ENCODE results near the gene KIF24.
"Not testable (repeated sequence)": the region's sequence is repeated elsewhere in the genome, so short reads cannot be mapped to it uniquely, and the experiment has no call there.

The KIF24 gene

DNA sequence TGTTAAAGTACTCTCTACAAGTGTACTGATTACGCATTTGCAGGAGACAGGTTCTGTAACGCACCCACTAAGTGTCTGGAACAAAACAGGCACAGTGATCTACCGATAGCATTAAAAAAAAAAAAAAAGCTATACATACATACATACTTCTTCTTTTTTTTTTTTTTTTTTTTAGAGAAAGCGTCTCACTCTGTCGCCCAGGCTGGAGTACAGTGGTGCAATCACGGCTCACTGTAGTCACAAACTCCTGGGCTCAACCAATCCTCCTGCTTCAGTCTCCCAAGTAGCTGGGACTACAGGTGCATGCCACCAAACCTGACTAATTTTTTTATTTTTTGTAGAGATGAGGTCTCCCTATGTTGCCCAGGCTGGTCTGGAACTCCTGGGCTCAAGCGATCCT, 7.6 kb downstream of the KIF24 start:
- no peak for DNase-seq

DNA sequence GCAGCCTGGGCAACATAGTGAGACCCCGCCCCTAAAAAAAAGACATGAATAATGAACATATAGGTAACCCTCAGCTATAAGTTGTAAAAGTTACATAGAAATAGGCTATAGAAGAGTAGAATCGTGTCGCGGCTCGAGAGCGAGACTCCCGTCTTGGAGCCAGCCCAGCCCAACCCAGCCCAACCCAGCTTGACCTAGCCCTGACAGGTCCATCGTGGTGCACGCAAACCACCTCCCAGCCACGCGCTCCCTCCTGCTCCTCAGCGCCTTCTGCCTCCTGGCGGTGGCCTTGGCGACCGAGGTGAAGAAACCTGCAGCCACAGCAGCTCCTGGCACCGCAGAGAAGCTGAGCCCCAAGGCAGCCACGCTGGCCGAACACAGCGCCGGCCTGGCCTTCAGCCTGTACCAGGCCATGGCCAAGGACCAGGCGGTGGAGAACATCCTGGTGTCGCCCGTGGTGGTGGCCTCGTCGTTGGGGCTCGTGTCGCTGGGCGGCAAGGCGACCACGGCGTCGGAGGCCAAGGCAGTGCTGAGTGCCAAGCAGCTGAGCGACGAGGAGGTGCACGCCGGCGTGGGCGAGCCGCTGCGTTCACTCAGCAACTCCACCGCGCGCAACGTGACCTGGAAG, 10.8 kb downstream of the KIF24 start:
- no peak for DNase-seq

- no peak for DNase-seq
These were observed 11.6 kb downstream of the KIF24 start for GRCh38 chr9:34317436-34317835.

DNA sequence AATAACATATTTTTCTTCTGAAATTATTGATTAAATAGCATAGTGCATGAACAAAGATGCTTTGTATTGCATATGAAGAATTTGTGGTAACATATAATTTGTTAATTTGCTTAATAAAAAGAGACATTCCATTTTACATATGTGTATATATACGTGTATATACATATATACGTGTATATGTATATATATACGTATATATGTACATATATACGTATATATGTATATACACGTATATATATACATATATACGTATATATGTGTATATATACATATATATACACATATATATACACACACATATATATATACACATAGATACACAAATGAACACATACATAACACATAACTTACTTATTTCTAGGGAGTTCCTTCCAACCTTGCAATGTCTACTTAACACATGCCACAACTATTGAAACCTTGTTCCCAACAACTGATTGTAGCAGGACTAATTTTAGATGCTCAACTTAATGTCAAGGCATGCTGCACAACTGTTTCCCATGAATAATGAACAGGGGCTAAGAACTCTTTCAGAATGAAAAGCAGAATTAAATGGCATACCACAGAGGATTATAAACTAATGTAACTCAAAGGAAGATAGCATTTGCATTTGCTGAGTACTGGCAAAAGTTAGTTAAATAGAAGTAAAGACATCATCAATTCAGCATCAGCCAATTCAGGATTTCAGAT, 17.4 kb downstream of the KIF24 start:
- DNase-seq = no peak

DNA sequence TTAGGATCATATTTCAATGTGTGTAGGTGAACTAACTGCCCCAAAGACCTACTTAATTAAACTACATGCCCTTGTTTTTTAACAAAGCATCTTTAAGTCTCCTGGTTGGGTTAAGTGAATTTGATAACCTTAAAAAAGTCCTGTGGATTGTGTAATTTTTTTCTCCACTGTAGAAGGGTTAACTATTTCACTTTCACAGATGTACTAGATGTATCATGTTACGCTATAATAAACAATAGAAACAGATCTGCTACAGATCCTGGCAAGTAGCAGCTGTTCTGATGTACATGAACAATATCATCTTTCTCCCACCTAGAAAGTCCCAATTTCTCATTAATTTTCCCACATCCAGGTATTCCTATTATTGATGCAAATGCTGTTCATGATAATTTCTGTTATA, 18.9 kb downstream of the KIF24 start:
- no peak for DNase-seq

GRCh38 chr9:34308316-34308715, 20.8 kb downstream of the KIF24 start:
- not testable (repeated sequence) for DNase-seq

- DNase-seq = not testable (repeated sequence)
These were observed 28.0 kb downstream of the KIF24 start for GRCh38 chr9:34301064-34301463.

GRCh38 chr9:34292552-34292951, 36.5 kb downstream of the KIF24 start:
- DNase-seq = no peak

DNA sequence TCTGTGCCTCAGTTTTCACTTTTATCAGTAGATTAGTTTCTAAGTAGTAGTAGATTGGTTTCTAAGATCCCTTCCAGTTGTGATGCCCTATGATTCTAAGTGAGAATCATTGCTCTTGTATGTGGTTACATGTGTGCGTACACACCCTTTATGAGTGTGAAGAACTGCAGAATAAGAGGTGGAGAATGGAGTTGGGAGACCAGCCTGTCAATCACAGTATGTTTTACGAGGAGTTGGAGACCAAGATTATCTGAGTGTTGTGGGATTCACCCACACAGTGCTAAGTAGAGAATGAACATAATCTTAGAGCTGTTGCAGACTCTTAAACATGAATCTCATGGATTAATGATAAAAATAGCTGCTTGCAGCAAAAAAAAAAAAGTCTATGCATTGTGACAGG, 37.6 kb downstream of the KIF24 start:
- no peak for DNase-seq

DNA sequence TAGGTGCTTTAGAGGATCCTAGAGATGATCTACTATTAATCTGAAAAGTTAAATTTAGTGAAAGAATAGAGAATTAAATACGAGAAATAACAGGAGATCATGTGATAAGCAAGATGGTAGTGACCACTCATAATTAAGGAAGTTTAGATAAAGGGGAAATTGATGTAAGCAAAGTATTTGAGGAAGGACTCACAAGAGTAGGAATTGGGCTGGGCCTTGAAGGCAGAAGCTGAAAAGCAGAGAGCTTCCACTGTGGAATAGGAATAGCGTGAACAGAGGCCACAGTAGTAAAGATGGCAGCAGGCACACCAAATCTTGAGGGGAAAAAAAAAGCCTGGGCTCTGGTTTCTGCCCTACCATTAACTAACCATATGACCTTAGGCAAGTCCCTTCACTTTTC, 38.0 kb downstream of the KIF24 start:
- DNase-seq = no peak

DNA sequence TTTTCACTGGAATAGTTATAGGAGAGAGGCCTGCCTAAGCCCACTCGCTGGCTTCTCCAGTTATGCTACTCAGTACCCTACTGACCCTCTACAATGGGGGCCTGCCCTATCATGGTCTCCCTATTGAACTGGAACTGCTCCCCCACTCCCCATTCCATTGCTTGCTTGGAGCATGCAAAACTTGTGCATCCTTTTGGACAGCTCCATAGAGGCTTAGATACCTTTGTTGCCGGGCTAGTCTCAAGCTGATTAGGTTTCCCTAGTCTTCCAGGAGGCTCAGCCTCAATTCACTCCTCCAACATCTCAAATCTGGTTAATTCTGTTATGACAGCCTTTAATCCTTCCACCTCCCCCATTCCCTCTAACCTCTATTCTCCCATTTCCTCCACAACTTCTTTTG, 39.9 kb downstream of the KIF24 start:
- DNase-seq = no peak

- DNase-seq = no peak
These were observed 47.0 kb downstream of the KIF24 start for GRCh38 chr9:34282096-34282495.

- DNase-seq = peak; percentile 45
These were observed 49.7 kb downstream of the KIF24 start for GRCh38 chr9:34279411-34279810.

Data from NCI-H187 treated with DMSO at 0.1 percent for 48 hours (cell line).